Measurements from ENCODE around the gene PDIA5. TPM values are rescaled to one million over a fixed set of nuclear protein-coding genes. Genes with fewer than 3 reads are reported as not detected.

The PDIA5 gene
- polyA plus RNA-seq, 1 donor = 32.4 TPM

- no peak for DNase-seq
Measured at GRCh38 chr3:123070510-123070909, 3.7 kb downstream of the PDIA5 start.

DNA sequence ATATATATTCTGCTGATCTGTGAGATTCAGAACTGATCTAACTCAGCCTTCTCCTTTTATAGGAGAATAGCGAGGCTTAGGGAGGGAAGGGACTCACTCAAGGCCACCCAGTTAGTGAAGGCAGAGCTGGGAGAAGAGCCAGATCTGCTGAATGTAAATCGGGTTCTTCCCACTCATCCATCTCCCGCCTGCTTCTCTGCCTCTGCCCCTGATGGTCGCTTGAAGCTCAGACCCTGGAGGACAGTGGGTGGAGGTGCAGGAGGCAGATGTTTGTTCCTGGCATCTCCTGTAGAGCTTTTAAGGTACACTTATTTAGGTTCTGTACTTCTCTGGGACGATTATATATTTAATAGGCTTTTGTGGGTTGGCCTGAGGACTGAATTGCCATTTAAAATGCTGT, 4.3 kb downstream of the PDIA5 start:
- no peak for DNase-seq

DNA sequence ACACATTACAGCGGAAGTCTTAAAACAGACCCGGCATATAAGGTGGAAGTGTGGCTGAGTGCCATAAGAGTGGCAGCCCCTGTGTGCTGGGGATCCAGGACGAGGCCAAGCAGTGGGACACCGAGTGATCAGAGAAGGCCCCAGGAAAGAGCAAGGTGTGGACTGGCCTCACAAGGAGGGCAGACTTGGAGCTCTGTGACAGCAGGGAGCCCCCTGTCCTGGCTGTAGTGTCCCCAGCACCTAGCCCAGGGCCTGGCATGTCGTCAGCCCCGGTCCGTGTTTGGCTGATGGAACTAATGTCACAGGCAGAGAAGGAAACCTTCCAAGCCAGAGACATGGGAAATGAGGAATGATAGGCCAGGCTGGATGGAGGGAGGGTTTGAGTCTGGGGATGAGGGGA, 4.8 kb downstream of the PDIA5 start:
- no peak for DNase-seq

DNA sequence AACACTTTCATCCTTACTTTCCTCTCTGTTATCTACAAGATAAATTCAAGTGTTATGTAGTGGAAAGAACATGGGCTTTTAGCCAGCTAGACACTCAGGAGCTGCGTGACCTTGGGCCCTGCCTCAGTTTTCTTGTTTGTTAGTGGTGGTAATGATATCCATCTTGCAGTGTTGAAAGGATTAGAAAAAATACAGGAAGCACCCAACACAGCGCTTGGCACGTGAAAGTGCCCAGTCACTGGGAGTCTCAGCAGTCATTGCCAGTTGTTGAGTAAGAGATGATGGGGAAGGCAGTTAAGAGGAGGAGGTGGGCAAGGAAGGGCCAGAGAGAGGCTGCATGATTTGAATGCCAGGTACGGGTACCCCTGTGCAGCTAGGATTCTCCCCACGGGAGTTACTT, 5.3 kb downstream of the PDIA5 start:
- no peak for DNase-seq

DNA sequence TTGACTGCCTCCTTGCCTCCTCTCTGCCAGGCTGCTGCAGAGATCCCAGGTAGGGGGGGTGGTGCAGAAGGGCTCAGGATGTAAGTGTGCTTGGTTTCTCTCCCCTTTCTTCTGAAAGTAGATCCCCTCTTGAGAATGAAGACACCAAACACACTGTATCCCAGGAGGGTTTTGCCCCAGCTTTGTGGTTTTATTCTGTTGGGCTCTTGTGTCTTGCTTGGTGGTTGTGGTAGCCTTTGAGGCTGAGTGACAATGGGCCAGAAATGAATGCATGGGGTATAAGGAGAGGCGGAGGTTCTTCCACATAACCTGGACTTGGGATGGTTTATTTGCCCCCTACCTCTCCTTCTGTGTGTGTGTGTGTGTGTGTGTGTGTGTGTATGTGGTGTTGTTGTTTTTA, 5.7 kb downstream of the PDIA5 start:
- DNase-seq = no peak

DNA sequence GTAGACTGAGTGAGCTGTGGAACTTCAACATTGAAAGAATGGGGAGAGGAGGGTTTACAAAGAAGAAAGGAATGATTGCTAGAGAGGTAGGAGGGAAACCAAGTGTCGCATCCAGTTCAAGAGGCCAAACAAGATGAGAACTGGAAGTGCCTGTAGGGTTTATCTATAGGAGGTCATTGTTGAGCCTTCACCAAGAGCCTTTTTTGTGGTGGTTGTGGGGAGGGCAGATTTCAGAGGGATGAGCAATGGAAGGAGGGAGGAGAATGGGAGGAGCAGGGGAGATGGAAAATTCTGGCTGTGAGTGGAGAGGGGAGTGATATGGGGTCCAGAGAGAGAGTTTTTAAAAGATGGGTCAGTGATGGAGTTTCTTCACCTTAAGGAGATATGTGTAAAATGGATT, 8.5 kb downstream of the PDIA5 start:
- no peak for DNase-seq

- no peak for DNase-seq
Measured at GRCh38 chr3:123076112-123076495, 9.3 kb downstream of the PDIA5 start.

DNA sequence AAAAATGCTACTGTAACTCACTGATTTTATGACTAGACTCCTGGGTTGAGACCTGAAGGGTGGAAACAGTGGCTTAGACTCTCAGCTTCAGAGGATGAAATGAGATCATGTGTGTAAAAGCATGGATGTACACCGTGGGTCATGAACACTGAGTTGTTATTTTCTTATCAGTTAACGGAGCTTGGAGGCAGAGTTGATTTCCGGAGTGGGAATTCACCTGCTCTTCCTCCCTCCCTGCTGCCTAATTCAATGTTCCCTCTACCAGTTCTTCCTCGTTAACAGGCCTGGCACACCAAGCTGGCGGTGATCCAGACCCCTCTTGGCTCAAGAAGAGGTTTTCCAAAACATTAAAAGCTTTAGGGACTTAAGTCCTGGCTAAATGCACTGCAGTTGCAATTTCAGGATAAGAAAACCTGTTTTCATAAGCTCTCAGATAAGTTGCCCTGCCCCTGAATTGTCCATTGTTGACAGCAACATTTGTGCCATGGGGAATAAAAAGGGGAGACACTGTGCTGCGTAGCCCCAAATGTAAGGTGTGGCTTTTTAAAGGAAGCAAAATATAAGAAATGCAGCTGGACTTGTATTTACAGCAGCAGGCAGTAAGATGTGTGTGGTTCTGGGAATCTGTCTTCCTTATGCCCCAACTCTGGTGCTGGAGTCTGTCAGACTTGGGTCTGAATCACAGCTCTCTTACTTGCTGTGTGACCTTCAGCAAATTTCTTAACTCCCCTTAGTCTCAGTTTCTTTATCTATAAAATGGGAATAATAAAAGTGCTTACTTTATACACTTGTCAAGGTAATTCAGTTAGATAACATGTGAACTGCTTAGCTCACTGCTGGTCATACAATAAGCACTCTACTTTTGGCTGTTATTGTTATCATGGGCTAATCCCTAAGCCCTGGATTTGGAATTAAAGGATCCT, 9.9 kb downstream of the PDIA5 start:
- no peak for DNase-seq

DNA sequence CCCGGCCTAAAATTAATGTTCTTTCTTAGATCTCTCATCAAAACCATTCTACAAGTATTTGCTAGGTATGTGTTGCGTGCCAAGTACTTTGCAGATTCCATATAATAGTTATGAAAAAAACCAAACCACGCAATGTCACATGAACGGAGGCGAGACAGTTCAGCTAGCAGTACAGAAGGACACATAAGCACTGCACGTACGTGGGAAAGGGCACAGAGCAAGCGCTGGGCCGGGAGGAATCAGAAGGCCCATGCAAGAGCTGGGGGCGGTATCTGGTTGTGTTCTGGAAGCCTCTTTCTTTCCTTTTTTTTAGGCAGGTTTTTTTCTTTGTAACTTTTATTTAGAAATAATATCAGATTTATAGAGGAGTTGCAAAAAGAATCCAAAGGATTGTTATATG, 11.3 kb downstream of the PDIA5 start:
- DNase-seq = no peak

DNA sequence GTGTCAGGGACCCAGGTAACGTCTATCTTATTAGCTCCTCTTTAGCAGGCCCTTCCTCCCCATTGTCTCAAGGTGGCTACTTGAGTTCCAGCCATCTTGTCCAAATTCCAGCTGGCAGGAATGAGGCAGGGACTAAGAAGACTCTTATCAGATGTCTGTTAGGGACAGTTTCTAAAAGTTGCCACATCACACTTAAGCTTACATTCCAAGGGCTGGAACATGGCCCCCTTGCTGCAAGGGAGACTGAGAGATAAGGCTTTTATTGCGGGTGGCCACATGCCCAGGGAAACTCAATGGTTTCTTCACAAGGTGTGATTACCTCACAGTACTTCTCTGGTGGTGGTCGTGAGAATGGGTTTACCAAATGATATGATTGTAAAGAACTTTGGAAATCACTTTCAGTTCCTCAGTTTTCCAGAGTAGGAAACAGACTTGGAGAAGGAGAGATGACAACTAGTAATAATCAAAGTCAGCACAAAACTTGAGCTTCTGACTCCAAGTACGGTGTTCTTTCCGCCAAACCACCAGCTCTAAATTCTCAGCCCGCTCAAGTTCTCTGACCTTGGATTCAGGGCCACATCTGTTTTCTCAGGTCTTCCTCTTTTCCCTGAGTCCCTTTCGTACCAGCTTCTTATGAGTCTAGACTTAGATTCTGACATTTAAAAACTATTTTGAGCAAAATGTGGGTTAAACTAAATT, 14.2 kb downstream of the PDIA5 start:
- DNase-seq = no peak

DNA sequence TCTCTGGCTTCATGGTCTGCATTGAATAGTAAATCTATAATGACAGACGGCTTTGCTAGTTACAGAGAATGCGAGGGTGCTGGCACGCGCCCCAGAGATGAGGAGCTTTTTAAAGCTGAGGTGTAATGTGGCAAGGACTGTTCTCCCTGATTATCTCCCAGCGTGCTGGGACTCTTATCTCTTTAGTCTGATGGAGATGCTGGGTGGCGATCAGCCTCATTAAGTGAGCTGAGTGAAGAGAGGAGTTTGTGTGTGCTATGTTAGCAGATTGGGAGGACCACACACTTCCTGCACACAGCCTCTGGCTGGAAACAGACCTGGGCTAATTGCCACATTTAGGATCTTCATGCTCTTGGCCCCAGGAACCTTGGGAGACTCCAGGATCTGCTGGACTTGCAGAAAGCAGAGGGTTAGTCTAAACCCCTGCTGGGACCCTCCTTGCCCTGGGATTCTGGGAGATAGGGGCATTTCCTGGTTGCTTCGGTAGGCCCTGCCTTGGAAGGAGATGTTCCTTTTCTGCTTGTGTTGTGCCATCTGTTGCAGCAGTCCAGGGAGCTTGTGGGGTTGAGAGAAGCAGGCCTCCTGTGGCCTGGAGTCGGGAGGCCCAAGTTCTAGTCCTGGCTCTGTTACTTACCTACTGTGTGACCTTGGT, 15.0 kb downstream of the PDIA5 start:
- DNase-seq = no peak

DNA sequence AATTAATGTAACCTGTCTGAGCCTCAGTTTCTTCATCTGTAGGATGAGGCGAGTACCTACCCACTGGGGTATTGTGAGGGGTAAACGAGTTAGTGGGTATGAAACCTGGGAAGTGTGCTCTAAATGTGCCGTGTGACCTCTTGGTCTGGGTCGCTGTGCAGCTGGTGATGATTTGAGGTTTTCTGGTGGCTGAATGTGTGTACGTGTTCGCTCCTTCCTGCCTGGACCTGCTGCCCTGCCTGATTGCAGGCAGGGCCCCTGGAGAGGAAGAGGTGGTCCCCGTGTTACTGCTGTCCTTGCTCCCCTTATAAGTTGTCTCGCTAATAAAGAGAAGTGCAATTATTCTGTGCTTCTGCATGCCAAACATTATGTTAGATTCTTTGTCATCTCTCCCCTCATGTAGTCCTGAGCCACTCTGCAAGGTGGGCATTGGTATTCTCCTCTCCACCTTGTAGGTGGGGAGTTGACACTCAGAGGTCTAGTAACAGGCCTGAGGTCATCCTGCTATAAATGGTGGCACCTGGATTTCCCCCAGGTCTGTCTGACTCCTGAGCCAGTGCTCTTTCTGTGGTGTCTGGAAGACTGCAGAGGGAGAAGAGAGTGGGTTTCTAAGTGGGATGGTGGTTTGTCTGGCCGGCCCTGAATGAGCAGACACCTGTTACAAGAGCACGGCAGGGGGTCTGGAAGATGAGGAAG, 15.7 kb downstream of the PDIA5 start:
- no peak for DNase-seq

GRCh38 chr3:123083383-123084124, 16.7 kb downstream of the PDIA5 start:
- DNase-seq = no peak

DNA sequence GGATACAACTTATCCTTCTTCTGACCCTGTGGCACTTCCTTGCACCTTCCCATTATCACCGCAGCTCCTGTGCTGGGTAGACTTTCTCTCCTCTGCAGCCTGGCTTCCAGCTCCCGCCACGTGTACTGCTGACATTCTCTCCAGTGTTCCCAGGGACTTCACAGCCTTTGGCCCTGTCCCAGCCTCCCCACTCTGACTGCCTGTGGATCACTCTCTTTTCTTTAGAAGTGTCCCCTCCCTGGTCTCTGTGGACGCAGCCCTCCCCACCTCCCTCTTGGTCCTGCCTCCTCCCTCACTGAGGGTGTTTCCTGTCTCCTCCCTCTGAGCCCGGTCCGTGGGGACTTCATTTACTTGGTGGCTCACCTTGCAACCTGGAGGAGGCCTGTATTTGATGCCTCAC, 17.4 kb downstream of the PDIA5 start:
- DNase-seq = no peak

DNA sequence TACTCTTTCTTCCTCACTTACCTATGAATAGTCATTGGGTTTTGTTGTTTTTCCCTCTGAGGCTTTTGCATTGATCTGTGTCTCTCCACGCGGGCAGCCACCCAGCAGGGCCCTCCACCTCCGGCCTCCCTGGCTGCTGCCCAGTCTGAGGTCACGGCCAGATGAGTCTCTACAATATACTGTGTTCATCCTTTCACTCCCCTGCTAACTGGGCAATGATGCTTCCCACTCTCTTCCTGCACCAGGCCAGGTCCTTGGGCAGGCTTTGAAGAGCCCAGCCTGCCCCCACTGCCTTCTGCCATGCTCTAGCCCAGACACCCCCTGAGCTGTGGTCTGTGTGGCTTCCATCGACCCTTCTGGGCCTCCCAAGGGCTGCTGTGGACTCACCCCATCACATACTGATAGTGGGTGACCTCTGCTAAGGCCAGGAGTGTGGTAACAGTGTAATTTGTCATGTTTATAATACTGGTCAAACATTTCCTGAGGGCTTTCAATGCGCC, 18.0 kb downstream of the PDIA5 start:
- DNase-seq = no peak

DNA sequence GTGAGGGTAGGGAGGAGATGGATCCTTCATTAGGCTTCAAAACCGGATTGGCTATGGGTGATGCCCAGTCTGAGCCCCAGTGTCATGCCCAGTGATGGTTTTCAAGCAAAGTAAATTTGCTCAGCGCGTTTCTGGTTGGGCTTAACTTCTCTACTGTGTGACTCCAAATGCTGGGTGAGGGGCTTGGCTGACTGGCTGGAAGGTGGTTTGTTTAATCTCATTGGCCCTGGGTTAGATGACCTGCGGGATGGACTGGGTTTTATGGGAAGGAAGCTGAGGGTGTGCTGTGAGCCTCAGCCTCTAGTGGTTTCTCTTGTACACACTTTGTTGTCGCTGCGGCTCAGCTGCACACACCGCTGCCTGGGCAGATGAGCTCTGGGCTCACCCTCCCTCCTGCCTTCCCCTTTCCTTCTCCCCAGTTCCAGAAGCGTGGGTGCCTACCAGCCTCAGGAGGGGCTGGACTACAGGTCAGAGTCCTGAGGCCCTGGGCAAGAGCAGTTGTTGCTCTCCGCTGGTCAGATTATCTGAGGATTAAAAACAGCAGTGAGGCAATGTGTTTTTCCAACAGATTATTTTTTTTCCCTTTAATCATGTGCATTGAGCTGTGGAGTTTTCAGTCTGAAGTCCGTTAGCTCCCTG, 18.6 kb downstream of the PDIA5 start:
- no peak for DNase-seq

GRCh38 chr3:123085932-123086627, 19.3 kb downstream of the PDIA5 start:
- DNase-seq = no peak

DNA sequence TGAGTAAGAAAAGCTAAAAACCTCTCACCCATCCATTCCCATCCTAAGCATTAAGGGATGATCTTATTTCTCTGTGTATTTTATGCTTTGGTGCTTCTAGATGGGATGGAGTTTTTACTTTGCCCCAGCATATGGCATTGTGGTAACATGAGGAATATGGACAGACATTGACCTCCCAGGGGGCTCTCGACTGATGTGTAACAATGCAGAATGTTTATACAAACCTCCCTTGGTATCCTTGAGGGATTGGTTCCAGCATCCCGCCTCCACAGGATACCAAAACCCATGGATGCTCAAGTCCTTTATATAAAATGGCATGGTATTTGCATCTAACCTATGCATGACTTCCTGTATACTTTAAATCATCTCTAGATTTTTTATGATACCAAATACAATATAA, 21.6 kb downstream of the PDIA5 start:
- DNase-seq = peak; percentile 53

- no peak for DNase-seq
Measured at GRCh38 chr3:123089611-123090331, 22.9 kb downstream of the PDIA5 start.

Data from left kidney (tissue), 2 donors.